ENCODE results near the gene NYAP1. TPM values are rescaled to one million over a fixed set of nuclear protein-coding genes. Genes with fewer than 3 reads are reported as not detected.
"Not testable (repeated sequence)": the region's sequence is repeated elsewhere in the genome, so short reads cannot be mapped to it uniquely, and the experiment has no call there.

NYAP1 gene
- not detected in 2 replicates for total RNA-seq (2014; rRNA removed; shearing (Covaris generic))

DNA sequence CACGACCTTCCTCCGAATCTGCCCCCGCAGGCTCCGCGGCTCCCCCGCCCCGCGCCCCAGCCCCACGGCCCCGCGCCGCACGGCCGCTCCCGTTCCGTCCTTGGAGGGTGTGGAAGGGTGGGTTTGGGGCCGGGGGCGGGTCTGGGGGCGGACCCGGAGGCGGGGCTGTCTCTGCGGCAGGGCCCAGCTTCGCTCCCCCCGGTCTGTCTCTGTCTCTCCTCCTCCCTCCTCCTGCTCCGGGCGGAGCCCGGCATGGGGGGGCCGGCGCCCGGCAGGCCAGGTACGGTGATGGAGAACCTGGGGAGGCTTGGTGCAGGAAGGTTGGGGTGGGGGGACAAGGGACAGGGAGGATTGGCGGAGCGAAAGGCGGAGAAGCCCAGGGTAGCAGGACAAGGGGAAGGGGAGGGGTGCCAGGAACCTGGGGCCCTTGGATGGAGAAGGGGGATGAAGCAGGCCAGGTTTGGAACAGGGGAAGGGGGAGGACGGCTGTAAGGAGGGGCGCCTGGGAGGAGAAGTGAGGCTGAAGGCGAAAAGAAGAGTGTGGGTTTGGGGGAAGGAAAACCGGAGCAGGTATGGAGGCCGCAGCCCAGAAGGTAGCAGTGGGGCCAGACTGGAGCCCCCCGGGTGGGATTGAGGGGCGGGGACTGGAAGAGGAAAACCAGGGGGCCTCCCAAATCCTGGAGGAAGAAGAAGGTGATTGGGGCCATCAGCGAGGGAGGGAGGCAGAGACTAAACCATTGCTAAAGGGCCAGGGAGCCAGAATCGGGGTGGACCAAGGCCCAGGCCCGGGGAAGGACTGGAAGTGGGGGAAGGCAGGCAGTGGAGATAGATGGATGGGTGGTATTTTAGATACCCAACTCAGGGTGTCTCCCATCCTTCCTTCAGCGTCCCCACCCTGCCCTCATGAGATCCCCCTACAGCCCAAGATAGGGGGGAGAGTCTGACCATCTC is at the start of gene NYAP1:
Gene NYAP1, plus strand, starts transcription at position 206 of the 951 bp plus-strand sequence. CDS start 1,385 bp downstream, outside the sequence.
- DNase-seq (ENCODE audit: low read depth), result no peak

GRCh38 chr7:100434297-100435144 is 49.2 kb upstream of the NYAP1 start:
- DNase-seq (ENCODE audit: low read depth), result no peak

DNA sequence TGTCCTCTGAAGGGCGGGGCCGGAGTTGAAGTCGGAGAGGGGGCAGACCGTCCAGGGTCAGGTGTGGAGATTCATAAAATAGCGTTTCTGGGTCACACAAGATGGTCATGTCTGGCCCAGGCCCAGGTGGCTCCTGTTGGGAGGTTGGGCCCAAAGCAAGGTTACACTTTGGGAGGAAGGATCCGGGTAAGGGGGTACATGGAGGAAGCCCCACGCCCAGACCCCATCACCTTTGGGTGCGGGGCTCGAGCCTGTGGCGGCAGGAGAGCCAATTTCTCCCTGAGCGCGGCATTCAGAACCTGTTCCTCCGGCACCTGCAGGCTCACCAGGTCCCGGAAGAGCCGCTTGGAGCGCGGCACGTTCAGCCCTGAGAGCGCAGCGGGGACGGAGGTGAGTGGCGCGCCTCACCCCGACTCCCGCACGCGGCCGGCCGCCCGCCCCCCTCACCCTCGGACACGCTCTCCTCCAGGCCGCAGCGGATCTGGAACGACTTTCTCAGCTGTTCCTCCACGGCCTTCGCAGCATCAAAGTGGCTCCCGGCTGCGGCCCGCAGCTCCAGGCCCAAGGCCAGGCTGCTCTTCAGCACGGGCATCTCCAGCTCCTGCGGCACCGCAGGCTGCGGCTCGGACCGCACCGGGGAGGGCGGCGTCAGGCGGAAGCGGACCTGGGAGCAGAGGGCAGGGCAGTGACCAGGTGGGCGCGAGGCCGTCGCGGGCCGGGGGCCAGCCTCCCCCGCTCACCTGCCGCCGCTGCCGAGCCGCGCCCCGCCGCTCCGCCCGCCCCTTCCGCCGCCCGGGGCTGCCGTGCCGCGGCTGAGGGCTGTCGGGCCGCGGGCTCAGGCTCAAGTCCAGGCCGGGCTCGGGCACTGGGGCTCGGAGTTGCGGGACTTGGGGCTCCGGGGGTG is 48.1 kb upstream of the NYAP1 start:
- DNase-seq (ENCODE audit: low read depth), result peak; percentile 25

DNA sequence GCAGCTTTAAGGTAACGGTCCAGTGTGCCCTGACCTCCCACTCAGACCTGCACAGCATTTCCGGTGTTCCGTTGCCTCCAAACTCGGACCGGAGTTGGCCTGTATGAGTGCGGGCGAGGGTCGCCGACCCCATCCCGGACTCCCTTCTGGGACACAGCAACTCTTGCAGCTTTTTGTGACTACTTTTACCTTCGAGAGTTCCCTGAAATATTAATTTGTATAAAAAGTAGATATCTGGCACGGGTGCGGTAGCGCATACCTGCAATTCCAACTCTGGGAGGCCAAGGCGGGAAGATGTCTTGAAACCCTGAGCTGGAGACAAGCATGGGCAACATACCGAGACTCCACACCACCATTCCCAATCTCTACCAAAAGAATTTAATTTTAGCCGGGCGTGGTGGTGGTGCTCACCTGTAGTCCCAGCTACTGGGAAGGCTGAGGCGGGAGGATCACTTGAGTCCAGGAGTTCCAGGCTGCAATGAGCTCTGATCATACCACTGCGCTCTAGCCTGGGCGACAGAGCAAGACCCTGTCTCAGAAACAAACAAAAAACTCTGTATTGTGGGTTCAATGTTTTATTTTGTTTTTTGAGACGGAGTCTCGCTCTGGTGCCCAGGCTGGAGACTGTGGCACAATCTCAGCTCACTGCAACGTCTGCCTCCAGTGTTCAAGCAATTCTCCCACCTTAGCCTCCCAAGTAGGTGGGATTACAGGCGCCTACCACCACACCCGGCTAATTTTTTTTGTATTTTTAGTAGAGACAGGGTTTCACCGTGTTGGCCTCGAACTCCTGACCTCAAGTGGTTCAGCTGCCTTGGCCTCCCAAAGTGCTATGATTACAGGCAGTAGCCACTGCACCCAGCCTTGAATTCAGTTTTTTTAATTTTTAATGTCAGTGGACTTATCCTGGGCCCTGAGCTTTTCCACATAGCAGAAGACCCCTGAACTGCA is 46.3 kb upstream of the NYAP1 start:
- no peak for DNase-seq (ENCODE audit: low read depth)

DNA sequence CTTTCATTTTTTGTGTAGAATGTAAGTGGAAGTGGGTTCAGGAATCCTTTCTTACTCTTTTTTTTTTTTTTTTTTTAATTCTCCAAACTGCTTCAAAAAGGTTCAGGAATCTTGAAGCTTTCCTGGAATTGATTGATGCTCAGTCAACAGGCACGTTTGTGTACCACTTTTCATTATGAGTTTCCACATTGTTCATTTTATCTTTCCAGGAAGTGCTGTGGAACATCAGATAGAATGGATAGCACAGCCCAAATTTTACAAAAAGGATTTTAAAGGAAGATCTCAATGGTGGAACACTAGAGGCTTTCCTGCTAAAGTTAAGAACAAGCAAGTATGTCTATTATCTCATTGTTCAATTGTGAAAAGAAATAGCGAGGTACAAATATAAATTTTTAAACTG is 45.6 kb upstream of the NYAP1 start:
- no peak for DNase-seq (ENCODE audit: low read depth)

DNA sequence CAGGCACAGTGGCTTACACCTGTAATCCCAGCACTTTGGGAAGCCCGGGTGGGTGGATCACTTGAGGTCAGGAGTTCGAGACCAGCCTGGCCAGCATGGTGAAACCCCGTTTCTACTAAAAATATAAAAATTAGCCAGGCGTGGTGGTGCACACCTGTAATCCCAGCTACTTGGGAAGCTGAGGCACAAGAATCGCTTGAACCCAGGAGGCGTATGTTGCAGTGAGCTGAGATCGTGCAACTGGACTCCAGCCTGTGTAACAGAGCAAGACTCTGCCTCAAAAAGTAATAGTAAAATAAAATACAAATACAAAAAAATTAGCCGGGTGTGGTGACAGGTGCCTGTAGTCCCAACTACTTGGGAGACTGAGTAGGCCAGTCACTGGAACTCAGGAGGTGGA is 45.0 kb upstream of the NYAP1 start:
- DNase-seq (ENCODE audit: low read depth), result not testable (repeated sequence)

DNA sequence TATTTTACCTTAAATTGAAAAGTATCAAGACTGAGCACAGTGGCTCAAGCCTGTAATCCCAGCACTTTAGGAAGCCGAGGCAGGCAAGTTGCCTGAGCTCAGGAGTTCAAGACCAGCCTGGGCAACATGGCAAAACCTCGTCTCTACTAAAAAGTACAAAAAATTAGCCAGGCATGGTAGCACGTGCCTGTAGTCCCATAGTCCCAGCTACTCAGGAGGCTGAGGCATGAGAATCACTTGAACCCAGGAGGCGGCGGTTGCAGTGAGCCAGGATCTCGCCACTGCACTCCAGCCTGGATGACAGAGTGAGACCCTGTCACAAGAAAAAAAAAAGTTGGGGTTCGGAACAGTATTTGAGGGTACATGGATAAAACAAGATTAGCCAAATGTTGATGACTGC is 44.5 kb upstream of the NYAP1 start:
- DNase-seq (ENCODE audit: low read depth), result not testable (repeated sequence)

- no peak for DNase-seq (ENCODE audit: low read depth)
These were observed 41.8 kb upstream of the NYAP1 start for GRCh38 chr7:100441641-100442535.

DNA sequence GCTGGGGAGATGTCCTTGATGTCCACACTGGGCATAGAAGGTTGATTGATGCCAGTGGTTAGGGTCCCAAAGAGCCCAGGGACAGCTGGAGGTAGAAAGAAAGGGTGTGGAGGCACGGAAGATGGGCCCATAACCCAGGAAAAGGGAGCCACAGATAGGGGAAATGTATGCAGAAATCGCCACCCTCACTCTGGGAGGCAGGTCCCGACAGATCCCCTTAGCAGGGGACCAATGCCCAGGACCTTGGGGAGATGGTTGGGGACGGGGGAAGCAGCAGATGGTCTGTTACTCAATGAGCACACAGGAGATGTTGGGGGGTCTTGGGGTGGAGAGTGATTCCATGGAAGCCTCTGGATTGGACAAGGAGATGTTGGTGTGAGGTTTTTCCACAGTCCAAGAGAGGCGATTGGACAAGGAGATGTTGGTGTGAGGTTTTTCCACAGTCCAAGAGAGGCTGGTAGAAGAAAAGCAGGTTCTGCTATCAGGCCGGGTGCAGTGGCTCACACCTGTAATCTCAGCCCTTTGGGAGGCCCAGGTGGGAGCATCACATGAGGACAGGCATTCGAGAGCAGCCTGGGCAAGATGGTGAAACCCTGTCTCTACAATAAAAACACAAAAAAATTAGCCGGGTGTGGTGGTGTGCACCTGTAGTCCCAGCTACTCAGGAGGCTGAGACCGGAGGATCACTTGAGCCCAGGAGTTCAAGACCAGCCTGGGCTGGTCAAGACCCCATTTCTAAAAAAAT is 40.5 kb upstream of the NYAP1 start:
- no peak for DNase-seq (ENCODE audit: low read depth)

DNA sequence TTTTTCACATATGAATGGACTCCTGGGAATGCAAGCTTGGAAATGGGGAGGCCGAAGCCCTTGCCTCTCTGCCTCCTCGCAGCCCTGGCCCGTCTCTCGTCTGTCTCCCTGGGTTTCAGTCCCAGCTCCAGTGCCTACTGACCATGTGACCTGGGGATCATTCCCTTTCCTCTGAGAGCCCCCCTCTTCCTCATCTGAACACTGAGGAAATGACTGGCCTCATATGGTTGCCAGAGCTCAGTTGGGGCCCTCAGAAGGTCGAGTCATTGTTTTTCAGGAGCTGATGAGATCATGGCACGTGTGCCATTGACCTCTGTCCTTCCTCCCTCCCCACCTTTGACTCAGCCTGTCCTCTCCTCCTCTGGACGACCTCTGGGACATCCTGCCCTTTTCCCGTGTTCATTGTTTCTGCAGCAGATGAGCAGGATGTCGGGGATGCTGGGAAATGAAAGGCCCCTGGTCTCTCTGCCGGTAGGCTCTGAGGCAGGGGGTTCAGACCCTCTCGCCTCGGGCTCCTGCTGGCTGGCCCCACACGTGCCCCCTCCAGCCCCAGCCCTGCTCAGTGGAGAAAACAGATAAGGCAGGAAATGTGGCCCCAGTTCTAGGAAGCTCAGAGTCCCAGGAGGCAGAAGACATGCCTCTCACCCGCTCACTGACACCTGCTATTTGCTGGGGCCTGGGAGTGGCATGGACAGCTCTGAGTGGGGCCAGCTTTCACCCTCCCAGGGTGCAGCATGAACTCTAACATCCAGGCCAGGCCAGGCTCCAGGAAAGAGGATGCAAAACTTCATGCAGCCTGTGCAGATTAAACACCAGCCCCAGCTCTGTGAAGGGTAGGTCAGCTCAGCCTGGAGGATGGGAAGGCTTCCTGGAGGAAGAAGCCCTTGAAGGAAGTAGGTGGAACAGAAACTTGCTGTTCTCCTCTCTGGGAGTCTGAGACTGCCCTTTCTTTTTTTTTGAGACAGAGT is 39.1 kb upstream of the NYAP1 start:
- peak; percentile 59 for DNase-seq (ENCODE audit: low read depth)

- no peak for DNase-seq (ENCODE audit: low read depth)
These were observed 37.7 kb upstream of the NYAP1 start for GRCh38 chr7:100446040-100446439.

DNA sequence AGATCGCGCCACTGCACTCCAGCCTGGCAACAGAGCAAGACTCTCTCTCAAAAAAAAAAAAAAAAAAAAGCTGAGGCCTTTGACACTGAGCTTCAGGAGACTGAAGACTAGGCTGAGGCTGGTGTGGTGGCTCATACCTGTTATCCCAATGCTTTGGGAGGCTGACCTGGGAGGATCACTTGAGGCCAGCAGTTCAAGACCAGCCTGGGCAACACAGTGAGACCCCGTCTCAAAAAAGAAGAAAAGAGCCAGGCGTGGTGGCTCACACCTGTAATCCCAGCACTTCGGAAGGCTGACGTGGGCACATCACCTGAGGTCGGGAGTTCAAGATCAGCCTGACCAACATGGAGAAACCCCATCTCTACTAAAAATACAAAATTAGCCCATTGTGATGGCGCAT is 36.4 kb upstream of the NYAP1 start:
- not testable (repeated sequence) for DNase-seq (ENCODE audit: low read depth)

DNA sequence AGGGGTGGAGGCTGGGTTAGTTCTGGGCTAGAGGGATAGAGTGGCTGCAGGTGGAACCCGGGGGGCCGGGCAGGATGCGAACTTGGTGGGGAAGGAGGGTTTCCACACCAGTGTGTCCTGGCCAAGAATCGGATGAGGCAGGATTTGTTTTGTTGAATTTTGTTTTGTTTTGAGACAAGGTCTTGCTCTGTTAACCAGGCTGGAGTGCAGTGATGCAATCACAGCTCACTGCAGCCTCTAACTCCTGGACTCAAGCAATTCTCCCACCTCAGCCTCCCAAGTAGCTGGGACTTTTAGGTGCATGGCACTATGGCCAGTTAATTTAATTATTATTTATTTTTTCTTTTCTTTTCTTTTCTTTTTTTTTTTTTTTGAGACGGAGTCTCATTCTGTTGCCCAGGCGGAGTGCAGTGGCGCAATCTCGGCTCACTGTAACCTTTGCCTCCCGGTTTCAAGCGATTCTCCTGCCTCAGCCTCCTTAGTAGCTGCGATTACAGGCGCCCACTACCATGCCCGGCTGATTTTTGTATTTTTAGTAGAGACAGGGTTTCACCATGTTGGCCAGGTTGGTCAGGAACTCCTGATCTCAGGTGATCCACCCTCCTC is 34.4 kb upstream of the NYAP1 start:
- DNase-seq (ENCODE audit: low read depth), result no peak

DNA sequence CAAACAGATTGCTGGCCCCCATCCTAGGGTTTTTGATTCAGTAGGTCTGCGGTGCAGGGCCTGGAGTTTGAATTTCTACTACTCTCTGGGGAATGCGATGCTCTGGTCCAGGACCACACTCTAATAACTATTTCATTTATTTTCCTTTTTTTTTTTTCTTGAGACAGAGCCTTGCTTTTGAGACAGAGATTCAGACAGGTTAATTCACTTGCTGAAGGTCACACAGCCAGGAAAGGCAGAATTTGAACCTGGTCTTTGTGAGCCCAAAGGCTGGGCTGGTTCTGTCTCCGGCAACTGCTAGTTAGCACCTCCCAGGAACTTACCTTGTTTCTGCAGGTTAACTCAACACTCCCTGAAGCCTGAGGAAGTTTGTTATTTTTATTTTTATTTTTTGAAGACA is 31.2 kb upstream of the NYAP1 start:
- DNase-seq (ENCODE audit: low read depth), result no peak

- DNase-seq (ENCODE audit: low read depth), result not testable (repeated sequence)
These were observed 29.9 kb upstream of the NYAP1 start for GRCh38 chr7:100453854-100454253.

GRCh38 chr7:100455206-100455605 is 28.5 kb upstream of the NYAP1 start:
- no peak for DNase-seq (ENCODE audit: low read depth)

- DNase-seq (ENCODE audit: low read depth), result no peak
These were observed 27.2 kb upstream of the NYAP1 start for GRCh38 chr7:100456562-100456961.
